LNCAP (cell line): ENCODE measurements around the gene S100PBP.

Experiments used
- CTCF ChIP-seq: fragments of 450-650 bp; IDR thresholded peaks from 2 replicates; pipeline ENCODE4 v1.5.1; 2017; ENCODE audit warnings: mild to moderate bottlenecking

Gene S100PBP

GRCh38 chr1:32897082-32898049 lies 79.9 kb downstream of the S100PBP start:
- no peak for TF ChIP-seq CTCF

GRCh38 chr1:32898056-32898455 lies 80.6 kb downstream of the S100PBP start:
- TF ChIP-seq CTCF: no peak

- no peak for TF ChIP-seq CTCF
Measured at GRCh38 chr1:32898958-32899357, 81.5 kb downstream of the S100PBP start.

GRCh38 chr1:32899586-32900296 lies 82.3 kb downstream of the S100PBP start:
- TF ChIP-seq CTCF: no peak

GRCh38 chr1:32900371-32900955 lies 83.0 kb downstream of the S100PBP start:
- TF ChIP-seq CTCF: no peak

GRCh38 chr1:32900956-32901822 lies 83.7 kb downstream of the S100PBP start, which contains the start of gene TMEM54:
Gene TMEM54 (minus strand): TSS chr1:32901389. CDS start chr1:32901238, 151 bp downstream.
- no peak for TF ChIP-seq CTCF
